H1 (cell line): ENCODE results near the gene CDK12. TPM values are rescaled to one million over a fixed set of nuclear protein-coding genes. Genes with fewer than 3 reads are reported as not detected.

ENCODE experiments used
- CTCF ChIA-PET: fragments of 300-600 bp; sonication (Branson Sonifier 250); formaldehyde crosslinking; loops from one replicate; lab custom pipeline; 2021; ENCODE audit not compliant: partially characterized antibody; lab: Charles Lee
- POLR2A ChIA-PET: fragments of 300-600 bp; sonication (Branson Sonifier 250); formaldehyde crosslinking; loops from one replicate; lab custom pipeline; 2021; ENCODE audit warnings: inconsistent platforms; ENCODE audit not compliant: partially characterized antibody; lab: Charles Lee
- DNase-seq, 2 experiments: peaks; one replicate each; pipeline versions ENCODE4 v3.0.0 to v3.0.0-alpha.2; 2010 to 2022; ENCODE audit warnings: low spot score in 2 of 2, low read depth in 1 of 2, mixed read lengths in 1 of 2
- FAIRE-seq: peaks from 2 replicates; lab custom pipeline; 2011; peaks lifted over from hg19 to GRCh38; lab: Jason Lieb, UNC
- H2AFZ ChIP-seq: 2 replicates; pipeline ENCODE4 v1.8.1; 2012; ENCODE audit warnings: low read length, inconsistent platforms
- H2AK5ac ChIP-seq: 2 replicates; pipeline ENCODE4 v1.6.1; 2013; ENCODE audit warnings: low read depth, low read length
- H2BK120ac ChIP-seq: replicated peaks from 2 replicates; pipeline ENCODE3; 2013; ENCODE audit warnings: low read depth, low read length, inconsistent platforms
- H2BK12ac ChIP-seq: 2 replicates; pipeline ENCODE4 v1.6.1; 2013; ENCODE audit warnings: low read depth, low read length
- H2BK15ac ChIP-seq: 2 replicates; pipeline ENCODE4 v1.6.1; 2013; ENCODE audit warnings: low read length
- H2BK20ac ChIP-seq: 2 replicates; pipeline ENCODE4 v1.6.1; 2013; ENCODE audit warnings: low read length
- H2BK5ac ChIP-seq: 2 replicates; pipeline ENCODE4 v1.6.1; 2013; ENCODE audit warnings: low read depth, low read length
- H3K14ac ChIP-seq: 2 replicates; pipeline ENCODE4 v1.6.1; 2013; ENCODE audit warnings: inconsistent platforms; ENCODE audit not compliant: insufficient read length
- H3K18ac ChIP-seq: 2 replicates; pipeline ENCODE4 v1.6.1; 2013; ENCODE audit warnings: low read length; ENCODE audit errors: extremely low read depth
- H3K23ac ChIP-seq: 2 replicates; pipeline ENCODE4 v1.6.1; 2013; ENCODE audit warnings: inconsistent platforms; ENCODE audit not compliant: insufficient read length
- H3K23me2 ChIP-seq: 2 replicates; pipeline ENCODE4 v1.6.1; 2013; ENCODE audit warnings: low read depth, low read length
- H3K27ac ChIP-seq: 2 replicates; pipeline ENCODE4 v1.6.1; 2011; ENCODE audit warnings: low read depth, low read length, inconsistent platforms
- H3K27me3 ChIP-seq, 4 experiments: replicated peaks in 1 of 4; 1 replicate in 1 of 4; 2 replicates in 3 of 4; pipeline versions ENCODE4 v1.6.1 to v1.8.1; 2011 to 2013; ENCODE audit warnings: low read length in 3 of 4, mild to moderate bottlenecking in 3 of 4, inconsistent platforms in 2 of 4, mixed read lengths in 2 of 4, moderate library complexity in 1 of 4; ENCODE audit not compliant: control insufficient read depth in 3 of 4, insufficient read depth in 3 of 4; ENCODE audit errors: extremely low read depth in 1 of 4
- H3K36me3 ChIP-seq, 4 experiments: 2 replicates each; pipeline versions ENCODE4 v1.6.1 to v1.8.1; 2011 to 2013; ENCODE audit warnings: mild to moderate bottlenecking in 4 of 4, low read length in 3 of 4, moderate library complexity in 2 of 4, control low read depth in 1 of 4, inconsistent platforms in 1 of 4; ENCODE audit not compliant: insufficient read depth in 4 of 4, control insufficient read depth in 2 of 4
- H3K4ac ChIP-seq: replicated peaks from 2 replicates; pipeline ENCODE3; 2013; ENCODE audit warnings: low read length, low read depth, mixed read lengths, inconsistent platforms; ENCODE audit not compliant: insufficient read length
- H3K4me1 ChIP-seq, 4 experiments: replicated peaks in 1 of 4; 1 replicate in 1 of 4; 2 replicates in 3 of 4; pipeline versions ENCODE4 v1.6.1 to v1.8.1; 2011 to 2013; ENCODE audit warnings: low read length in 3 of 4, inconsistent platforms in 2 of 4, mixed read lengths in 1 of 4; ENCODE audit not compliant: insufficient read depth in 4 of 4, control insufficient read depth in 3 of 4
- H3K4me2 ChIP-seq, 2 experiments: 2 replicates each; pipeline versions ENCODE4 v1.6.1 to v1.8.1; 2011 to 2013; ENCODE audit warnings: low read depth in 2 of 2, low read length in 2 of 2, control low read depth in 1 of 2, inconsistent platforms in 1 of 2, mild to moderate bottlenecking in 1 of 2; ENCODE audit not compliant: insufficient read depth in 1 of 2
- H3K4me3 ChIP-seq, 4 experiments: fragments of 200-600, 300-600 bp in 1 of 4; sonication (generic), shearing (Covaris generic), sonication (Bioruptor Twin) in 1 of 4; 2 replicates each; pipeline versions ENCODE4 v1.5.1 to v1.8.1; 2011 to 2016; ENCODE audit warnings: low read length in 4 of 4, low read depth in 3 of 4, control low read depth in 2 of 4, inconsistent platforms in 2 of 4, mild to moderate bottlenecking in 2 of 4, mixed read lengths in 1 of 4, moderate library complexity in 1 of 4; ENCODE audit not compliant: insufficient read depth in 2 of 4; ENCODE audit errors: extremely low read depth in 1 of 4
- H3K56ac ChIP-seq: replicated peaks from 2 replicates; pipeline ENCODE3; 2013; ENCODE audit warnings: low read depth, mild to moderate bottlenecking, mixed read lengths, low read length, inconsistent platforms; ENCODE audit not compliant: insufficient read length
- H3K79me1 ChIP-seq: 2 replicates; pipeline ENCODE4 v1.6.1; 2013; ENCODE audit warnings: low read depth, low read length, control low read depth
- H3K79me2 ChIP-seq, 2 experiments: 2 replicates each; pipeline versions ENCODE4 v1.6.1 to v1.8.1; 2012 to 2013; ENCODE audit warnings: low read length in 2 of 2, mild to moderate bottlenecking in 2 of 2, inconsistent platforms in 1 of 2; ENCODE audit not compliant: insufficient read depth in 2 of 2, control insufficient read depth in 1 of 2
- H3K9ac ChIP-seq, 4 experiments: replicated peaks in 1 of 4; 1 replicate in 1 of 4; 2 replicates in 3 of 4; pipeline versions ENCODE4 v1.6.1 to v1.8.1; 2011 to 2013; ENCODE audit warnings: low read depth in 3 of 4, low read length in 3 of 4, control low read depth in 2 of 4, mild to moderate bottlenecking in 2 of 4, moderate library complexity in 2 of 4, inconsistent platforms in 1 of 4; ENCODE audit errors: extremely low read depth in 1 of 4
- H3K9me3 ChIP-seq, 2 experiments: 2 replicates each; pipeline versions ENCODE4 v1.6.1 to v1.8.1; 2012 to 2013; ENCODE audit warnings: mild to moderate bottlenecking in 2 of 2, moderate library complexity in 2 of 2, control low read depth in 1 of 2, inconsistent platforms in 1 of 2, low read depth in 1 of 2, low read length in 1 of 2, mixed read lengths in 1 of 2; ENCODE audit not compliant: insufficient read depth in 2 of 2
- H4K20me1 ChIP-seq, 2 experiments: replicated peaks in 1 of 2; 2 replicates each; pipeline versions ENCODE3 to v1.8.1; 2011 to 2013; ENCODE audit warnings: inconsistent platforms in 2 of 2, low read length in 2 of 2, mild to moderate bottlenecking in 1 of 2; ENCODE audit not compliant: insufficient read depth in 2 of 2, control insufficient read depth in 1 of 2
- H4K5ac ChIP-seq: 2 replicates; pipeline ENCODE4 v1.6.1; 2013; ENCODE audit warnings: low read length, low read depth, mixed read lengths, inconsistent platforms; ENCODE audit not compliant: insufficient read length
- H4K8ac ChIP-seq: 2 replicates; pipeline ENCODE4 v1.8.0; 2013; ENCODE audit warnings: mild to moderate bottlenecking, moderate library complexity, low read length, inconsistent platforms; ENCODE audit not compliant: insufficient read depth; ENCODE audit errors: extremely low read depth
- H4K91ac ChIP-seq: replicated peaks from 2 replicates; pipeline ENCODE3; 2013; ENCODE audit warnings: low read length, mixed read lengths, inconsistent platforms; ENCODE audit not compliant: insufficient read length
- JUND ChIP-seq: IDR thresholded peaks from 2 replicates; pipeline ENCODE4 v1.6.1; 2011; ENCODE audit warnings: mild to moderate bottlenecking, improper control_type of control experiment, low read length
- KDM4A ChIP-seq: IDR thresholded peaks from one replicate; pipeline ENCODE4 v1.7.1; 2012; ENCODE audit warnings: low read depth, mild to moderate bottlenecking, moderate library complexity, low read length, inconsistent platforms; ENCODE audit not compliant: severe bottlenecking
- WGBS, 2 experiments: shearing (Covaris generic) in 1 of 2; methylation state at CpG; one replicate each; pipeline versions ENCODE4 v1.1.6 to v1.1.7; 2013 to 2015; ENCODE audit warnings: low lambda C conversion rate in 2 of 2, mixed read lengths in 2 of 2, inconsistent platforms in 1 of 2, low coverage in 1 of 2, missing lambda C conversion rate in 1 of 2; ENCODE audit not compliant: insufficient replicate concordance in 2 of 2, insufficient coverage in 1 of 2, insufficient read length in 1 of 2; ENCODE audit errors: extremely low coverage in 1 of 2, missing lambda C conversion rate in 1 of 2; 5-methylcytosine and 5-hydroxymethylcytosine counted together
- polyA plus RNA-seq, 7 experiments: library from polyadenylated mRNA; depleted of rRNA in 3 of 7; stranded (reverse) in 5 of 7; unstranded in 2 of 7; fragments of >200 nt in 5 of 7; fragments of 200-250 nt in 2 of 7; gene quantifications; 1 replicate in 5 of 7; 2 replicates in 1 of 7; 4 replicates in 1 of 7; pipeline versions ENCODE4 v1.2.1 to v1.2.3, GENCODE V29; 2011 to 2013; ENCODE audit warnings: missing spikeins in 2 of 7, mixed read lengths in 2 of 7
- total RNA-seq: library from RNA; stranded (reverse); fragmentation: NEBNext Ultra II Directional; extraction: Animal tissue kit (Norgen Biotek cat#: 25700); gene quantifications from 2 replicates; pipeline ENCODE4 v1.2.1, GENCODE V29; 2021

Gene CDK12
- total and polyA plus RNA-seq, 2 of the 8 experiments (the other 6 are each of a cell fraction or from before 2014, with no cell fraction given): 14.8 to 70.3 TPM

- Histone ChIP-seq H3K14ac (no peak overlapping the region), H3K36me3 (peaks cover 12 to 73% (median 45%) of the 10 kb centered on the region in 4 experiments)
- CTCF ChIA-PET: no interaction called here
- no peak for TF ChIP-seq KDM4A
- no peak for TF ChIP-seq JUND
These were observed 55.9 kb downstream of the CDK12 start for GRCh38 chr17:39517224-39517623.

More at GRCh38 chr17:39517224-39517623, 55.9 kb downstream of the CDK12 start:
- no peak for FAIRE-seq
- Histone ChIP-seq H3K4ac (no peak overlapping the region), H3K4me2 (no peak overlapping the region), H3K18ac (no peak overlapping the region), H3K23me2 (no peaks in the 10 kb centered on the region), H3K9ac (no peak overlapping the region), H4K20me1 (no peaks in the 10 kb centered on the region), H3K9me3 (no peaks in the 10 kb centered on the region), H4K5ac (no peak overlapping the region), H3K4me3 (no peak overlapping the region), H3K79me1 (no peaks in the 10 kb centered on the region), H2AFZ (no peak overlapping the region), H2BK12ac (no peak overlapping the region), H3K79me2 (no peaks in the 10 kb centered on the region), H4K91ac (no peak overlapping the region), H3K23ac (no peak overlapping the region), H2BK20ac (no peak overlapping the region), H3K56ac (no peak overlapping the region), H3K27me3 (no peaks in the 10 kb centered on the region), H3K4me1 (no peaks in the 10 kb centered on the region), H4K8ac (no peak overlapping the region), H2BK15ac (no peak overlapping the region), H2BK5ac (no peak overlapping the region), H2AK5ac (no peak overlapping the region), H2BK120ac (no peak overlapping the region), H3K27ac (no peak overlapping the region)
- POLR2A ChIA-PET: no interaction called here
- WGBS, 2 experiments: 93% methylated on average over 7 of the region's 7 CpGs; no CpG with 5 or more reads in 1 of the 2 experiments
- DNase-seq: no peak
